Measurements from ENCODE around the gene MDK. TPM values are rescaled to one million over a fixed set of nuclear protein-coding genes. Genes with fewer than 3 reads are reported as not detected.

MDK gene
- total and polyA plus RNA-seq, 12 donors: 3.6 to 16.5 (median 5.3) TPM

- WGBS, 2 donors: 55 to 57% methylated on average over 18 of the region's 18 CpGs
- no peak for DNase-seq
Observed at GRCh38 chr11:46348566-46349401, 32.7 kb upstream of the MDK start.

GRCh38 chr11:46350695-46351094 lies 30.8 kb upstream of the MDK start:
- peak overlapping the region in 8 of 10 donors; percentile 35 to 91 (median 75) for H3K27ac ChIP-seq
- WGBS, 2 donors: 52 to 60% methylated on average over 3 of the region's 3 CpGs

More at GRCh38 chr11:46348566-46349401, 32.7 kb upstream of the MDK start:
- no peak for TF ChIP-seq CTCF (IDR thresholded peaks at IDR 0.05)
- peak in 2 of 8 donors; percentile 2 to 5 for ATAC-seq
- Histone ChIP-seq H3K4me1 (peaks cover 22 to 86% (median 70%) of the 10 kb centered on the region in 9 donors), H3K4me3 (peak overlapping the region in 9 of 10 donors; percentile 51 to 89 (median 84)), H3K36me3 (peaks cover 0 to 10% (median 0%) of the 10 kb centered on the region in 9 donors), H3K9me3 (no peaks in the 10 kb centered on the region), H3K27ac (peak overlapping the region in 7 of 10 donors; percentile 7 to 91 (median 73)), H3K27me3 (no peaks in the 10 kb centered on the region)
- intact Hi-C loops (cut with DNase I): loop anchor here in 1 of 10 donors (2.0 kb wide), 1 partner anchor 14 kb away; no protein-coding TSS in a partner anchor

GRCh38 chr11:46351148-46351547 lies 30.3 kb upstream of the MDK start:
- DNase-seq (no peak), ATAC-seq (no peak)
- Histone ChIP-seq H3K4me3 (no peak overlapping the region), H3K4me1 (peaks cover 22 to 81% (median 64%) of the 10 kb centered on the region in 9 donors), H3K27ac (peak overlapping the region in 9 of 10 donors; percentile 35 to 91 (median 74)), H3K9me3 (no peaks in the 10 kb centered on the region), H3K27me3 (no peaks in the 10 kb centered on the region), H3K36me3 (peaks cover 0 to 21% (median 0%) of the 10 kb centered on the region in 9 donors)
- no peak for TF ChIP-seq CTCF (IDR thresholded peaks at IDR 0.05)
- intact Hi-C loops (cut with DNase I): no loop called here
- 73 to 83% methylated on average over 8 of the region's 8 CpGs for WGBS, 2 donors

More at GRCh38 chr11:46350695-46351094, 30.8 kb upstream of the MDK start:
- Histone ChIP-seq H3K4me1 (peaks cover 22 to 79% (median 64%) of the 10 kb centered on the region in 9 donors), H3K9me3 (no peaks in the 10 kb centered on the region), H3K4me3 (no peak overlapping the region), H3K27me3 (no peaks in the 10 kb centered on the region), H3K36me3 (peaks cover 0 to 17% (median 0%) of the 10 kb centered on the region in 9 donors)
- intact Hi-C loops (cut with DNase I): no loop called here
- no peak for ATAC-seq
- DNase-seq: no peak
- TF ChIP-seq CTCF (IDR thresholded peaks at IDR 0.05): no peak

- peak overlapping the region in 3 of 10 donors; percentile 23 to 31 (median 25) for H3K4me3 ChIP-seq
- 48 to 50% methylated on average over 5 of the region's 5 CpGs for WGBS, 2 donors
- no peak for DNase-seq
- peak overlapping the region in 9 of 10 donors; percentile 35 to 91 (median 74) for H3K27ac ChIP-seq
- H3K9me3 ChIP-seq: no peaks in the 10 kb centered on the region
- intact Hi-C loops (cut with DNase I): loop anchor here in 1 of 10 donors (2.0 kb wide), 1 partner anchor 15 kb away; no protein-coding TSS in a partner anchor
- no peaks in the 10 kb centered on the region for H3K27me3 ChIP-seq
- no peak for TF ChIP-seq CTCF (IDR thresholded peaks at IDR 0.05)
- ATAC-seq: peak in 4 of 8 donors; percentile 6 to 32 (median 14)
- H3K4me1 ChIP-seq: peaks cover 22 to 81% (median 66%) of the 10 kb centered on the region in 9 donors
- peaks cover 0 to 26% (median 0%) of the 10 kb centered on the region in 9 donors for H3K36me3 ChIP-seq
Observed at GRCh38 chr11:46351606-46352005, 29.9 kb upstream of the MDK start.

Data from heart right ventricle (tissue), 16 donors.